ENCODE data around the gene ITSN1. TPM values are rescaled to one million over a fixed set of nuclear protein-coding genes. Genes with fewer than 3 reads are reported as not detected.
"Not testable (repeated sequence)": the region's sequence is repeated elsewhere in the genome, so short reads cannot be mapped to it uniquely, and the experiment has no call there.

The ITSN1 gene
- total RNA-seq, 2 donors from 2014 or later = 3.8 to 4.3 TPM

- H3K4me3 Mint-ChIP-seq = no peak overlapping the region
- H3K27ac Mint-ChIP-seq = no peak overlapping the region
- no peaks in the 10 kb centered on the region for H3K4me1 Mint-ChIP-seq
- no peaks in the 10 kb centered on the region for H3K9me3 Mint-ChIP-seq
- peaks cover 7% of the 10 kb centered on the region for H3K36me3 Mint-ChIP-seq (ENCODE audit: low read depth)
- ATAC-seq (replicated peaks) = no peak
- H3K27me3 Mint-ChIP-seq = no peaks in the 10 kb centered on the region
Observed at GRCh38 chr21:33770542-33770941, 128.2 kb downstream of the ITSN1 start.

DNA sequence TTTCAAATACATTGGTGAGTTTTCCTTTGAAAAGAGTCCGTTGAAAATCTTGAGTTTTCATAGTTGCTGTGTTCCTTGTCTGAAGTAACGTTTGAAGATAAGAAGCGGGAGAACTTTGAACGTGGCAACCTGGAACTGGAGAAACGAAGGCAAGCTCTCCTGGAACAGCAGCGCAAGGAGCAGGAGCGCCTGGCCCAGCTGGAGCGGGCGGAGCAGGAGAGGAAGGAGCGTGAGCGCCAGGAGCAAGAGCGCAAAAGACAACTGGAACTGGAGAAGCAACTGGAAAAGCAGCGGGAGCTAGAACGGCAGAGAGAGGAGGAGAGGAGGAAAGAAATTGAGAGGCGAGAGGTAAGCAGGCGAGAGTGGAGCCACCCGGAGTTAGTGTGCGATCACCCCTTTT, 129.7 kb downstream of the ITSN1 start:
- peaks cover 7% of the 10 kb centered on the region for H3K36me3 Mint-ChIP-seq (ENCODE audit: low read depth)
- no peak overlapping the region for H3K27ac Mint-ChIP-seq
- H3K27me3 Mint-ChIP-seq = no peaks in the 10 kb centered on the region
- no peak for ATAC-seq (replicated peaks)
- H3K4me1 Mint-ChIP-seq = no peaks in the 10 kb centered on the region
- no peaks in the 10 kb centered on the region for H3K9me3 Mint-ChIP-seq
- no peak overlapping the region for H3K4me3 Mint-ChIP-seq

GRCh38 chr21:33774551-33774950, 132.2 kb downstream of the ITSN1 start:
- Mint-ChIP-seq H3K4me1 (no peaks in the 10 kb centered on the region), H3K36me3 (ENCODE audit: low read depth) (peaks cover 14% of the 10 kb centered on the region), H3K27ac (no peak overlapping the region), H3K4me3 (no peak overlapping the region), H3K9me3 (peaks cover 8% of the 10 kb centered on the region), H3K27me3 (no peaks in the 10 kb centered on the region)
- ATAC-seq (replicated peaks) = no peak

DNA sequence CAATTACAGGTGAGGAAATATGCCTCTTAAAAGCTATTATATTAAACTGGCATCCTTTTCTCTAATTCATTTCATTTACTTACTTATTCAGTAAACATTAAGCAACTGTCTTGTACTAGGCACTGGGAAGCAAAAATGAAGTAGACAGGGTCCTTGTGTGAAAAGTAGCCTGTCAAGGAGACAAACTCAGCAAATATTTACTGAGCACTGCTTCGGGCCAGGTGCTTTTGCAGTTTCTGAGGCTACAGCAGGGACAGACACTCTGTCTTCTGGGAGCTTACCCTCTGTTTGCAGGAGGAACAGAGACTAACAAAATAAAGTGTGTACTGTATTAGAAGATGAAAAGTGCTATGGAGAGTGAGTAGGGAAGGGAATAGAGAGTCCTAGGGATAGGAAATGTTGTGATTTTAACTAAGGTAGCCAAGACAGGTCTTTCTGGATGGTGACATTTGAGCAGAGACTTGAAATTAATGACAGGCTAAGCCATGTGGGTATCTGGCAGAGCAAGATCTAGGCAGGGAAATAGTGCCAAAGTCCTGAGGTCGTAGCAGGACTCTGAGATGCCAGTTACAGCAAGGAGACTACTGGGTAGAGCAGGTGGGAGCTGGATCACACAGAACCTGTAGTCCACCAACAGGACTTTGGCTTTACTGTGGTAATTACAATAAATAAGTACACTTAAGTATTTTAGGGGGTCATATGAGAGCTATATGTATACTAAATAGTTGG, 133.0 kb downstream of the ITSN1 start:
- Mint-ChIP-seq H3K27ac (peak overlapping the region; percentile 6), H3K9me3 (peaks cover 8% of the 10 kb centered on the region), H3K4me3 (no peak overlapping the region), H3K4me1 (no peaks in the 10 kb centered on the region), H3K36me3 (ENCODE audit: low read depth) (peaks cover 14% of the 10 kb centered on the region), H3K27me3 (no peaks in the 10 kb centered on the region)
- no peak for ATAC-seq (replicated peaks)

DNA sequence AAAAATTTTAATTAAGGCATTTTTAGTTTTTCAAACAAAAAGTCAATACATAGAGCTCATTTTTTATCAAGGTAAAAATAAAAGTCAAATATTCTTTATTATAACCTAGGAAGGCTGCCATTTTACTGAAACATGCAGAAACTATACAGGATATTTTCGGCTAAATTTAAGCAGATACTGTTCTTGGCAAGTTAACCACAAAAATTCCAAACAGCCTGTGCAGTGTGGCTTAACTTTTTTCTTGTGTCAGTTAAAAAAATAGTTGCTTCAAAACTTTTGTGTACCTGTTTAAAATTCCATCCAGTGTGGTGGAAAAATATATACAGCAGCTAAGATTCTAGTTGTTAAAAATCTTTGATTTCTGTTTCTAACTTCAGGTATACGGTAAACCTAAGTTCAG, 138.3 kb downstream of the ITSN1 start:
- Mint-ChIP-seq H3K4me1 (no peaks in the 10 kb centered on the region), H3K27me3 (no peaks in the 10 kb centered on the region), H3K4me3 (no peak overlapping the region), H3K9me3 (peaks cover 8% of the 10 kb centered on the region), H3K36me3 (ENCODE audit: low read depth) (peaks cover 20% of the 10 kb centered on the region), H3K27ac (no peak overlapping the region)
- ATAC-seq (replicated peaks) = no peak

- Mint-ChIP-seq H3K9me3 (peaks cover 8% of the 10 kb centered on the region), H3K27me3 (no peaks in the 10 kb centered on the region), H3K4me1 (no peaks in the 10 kb centered on the region), H3K27ac (no peak overlapping the region), H3K4me3 (no peak overlapping the region), H3K36me3 (ENCODE audit: low read depth) (peaks cover 20% of the 10 kb centered on the region)
- ATAC-seq (replicated peaks) = no peak
Observed at GRCh38 chr21:33781121-33781520, 138.8 kb downstream of the ITSN1 start.

DNA sequence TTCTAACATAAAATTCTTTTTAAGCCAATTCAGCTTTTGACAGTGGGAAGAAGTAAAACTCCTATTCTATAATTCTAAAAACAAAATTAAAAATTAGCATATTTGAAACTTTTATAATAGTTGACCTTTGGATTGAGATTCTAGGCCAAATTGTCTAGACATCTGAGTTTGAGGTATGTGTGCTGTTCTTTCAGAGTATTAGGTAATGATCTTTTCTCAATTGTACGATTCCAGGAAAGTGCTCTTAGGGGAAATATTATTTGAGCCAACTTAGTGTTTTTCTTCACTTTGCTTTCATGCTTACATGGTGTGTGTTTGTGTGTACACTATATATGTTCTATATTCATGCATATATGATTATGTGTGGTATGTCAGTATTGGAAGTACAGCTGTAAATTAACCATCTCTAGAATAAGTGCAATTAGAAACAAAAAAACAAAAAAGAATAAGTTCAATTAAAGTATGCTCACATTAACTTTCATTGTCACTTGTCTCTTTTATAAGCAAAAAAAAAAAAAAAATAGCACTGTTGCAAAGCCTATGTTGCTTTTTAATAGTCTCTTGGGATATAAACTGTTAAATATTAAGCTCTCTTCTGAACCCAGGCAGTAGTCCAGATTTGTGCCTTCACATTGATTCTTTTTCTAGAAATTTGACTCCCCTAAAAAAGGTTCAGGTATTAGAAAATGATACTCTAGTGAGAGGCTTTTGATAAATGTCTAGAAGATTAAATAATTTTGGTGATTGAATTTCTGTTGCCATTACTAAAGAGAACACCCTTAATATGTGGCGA, 141.1 kb downstream of the ITSN1 start:
- peaks cover 20% of the 10 kb centered on the region for H3K36me3 Mint-ChIP-seq (ENCODE audit: low read depth)

GRCh38 chr21:33787431-33787830, 145.1 kb downstream of the ITSN1 start:
- Mint-ChIP-seq H3K4me1 (no peaks in the 10 kb centered on the region), H3K27ac (no peak overlapping the region), H3K9me3 (no peaks in the 10 kb centered on the region), H3K36me3 (ENCODE audit: low read depth) (peaks cover 2% of the 10 kb centered on the region), H3K27me3 (no peaks in the 10 kb centered on the region), H3K4me3 (no peak overlapping the region)
- ATAC-seq (replicated peaks) = no peak

More for the DNA sequence above, 141.1 kb downstream of the ITSN1 start:
- Mint-ChIP-seq H3K9me3 (peaks cover 8% of the 10 kb centered on the region), H3K27me3 (no peaks in the 10 kb centered on the region), H3K4me1 (no peaks in the 10 kb centered on the region), H3K4me3 (no peak overlapping the region), H3K27ac (no peak overlapping the region)
- ATAC-seq (replicated peaks) = no peak

- not testable (repeated sequence) for ATAC-seq (replicated peaks); H3K27ac Mint-ChIP-seq; H3K9me3 Mint-ChIP-seq; H3K4me3 Mint-ChIP-seq; H3K4me1 Mint-ChIP-seq; H3K36me3 Mint-ChIP-seq (ENCODE audit: low read depth); H3K27me3 Mint-ChIP-seq
Observed at GRCh38 chr21:33788438-33788837, 146.1 kb downstream of the ITSN1 start.

GRCh38 chr21:33789697-33790096, 147.4 kb downstream of the ITSN1 start:
- no peak for ATAC-seq (replicated peaks)
- no peaks in the 10 kb centered on the region for H3K9me3 Mint-ChIP-seq
- no peak overlapping the region for H3K4me3 Mint-ChIP-seq
- no peak overlapping the region for H3K27ac Mint-ChIP-seq
- H3K36me3 Mint-ChIP-seq (ENCODE audit: low read depth) = no peaks in the 10 kb centered on the region
- H3K4me1 Mint-ChIP-seq = no peaks in the 10 kb centered on the region
- H3K27me3 Mint-ChIP-seq = no peaks in the 10 kb centered on the region

DNA sequence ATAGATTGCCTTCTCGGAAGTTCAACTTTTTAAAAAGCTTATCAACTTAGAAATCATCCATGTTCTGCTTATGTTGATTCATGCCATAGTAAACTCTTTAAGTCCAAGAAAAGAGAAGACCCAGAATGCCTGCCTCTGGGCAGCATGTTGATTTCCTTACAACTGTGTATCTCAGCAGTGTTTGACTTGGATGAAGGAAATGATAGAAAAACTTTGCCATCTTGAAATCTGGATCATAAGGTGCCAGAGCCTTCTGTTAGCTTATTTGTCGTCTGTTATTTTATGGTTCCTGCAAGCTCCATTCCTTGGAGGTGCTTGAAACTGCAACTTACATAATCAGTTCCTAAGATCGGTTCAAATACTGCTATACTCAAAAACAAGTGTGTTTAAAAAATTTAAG, 148.8 kb downstream of the ITSN1 start:
- Mint-ChIP-seq H3K4me3 (no peak overlapping the region), H3K9me3 (no peaks in the 10 kb centered on the region), H3K36me3 (ENCODE audit: low read depth) (no peaks in the 10 kb centered on the region), H3K27ac (no peak overlapping the region), H3K4me1 (no peaks in the 10 kb centered on the region), H3K27me3 (no peaks in the 10 kb centered on the region)
- no peak for ATAC-seq (replicated peaks)

DNA sequence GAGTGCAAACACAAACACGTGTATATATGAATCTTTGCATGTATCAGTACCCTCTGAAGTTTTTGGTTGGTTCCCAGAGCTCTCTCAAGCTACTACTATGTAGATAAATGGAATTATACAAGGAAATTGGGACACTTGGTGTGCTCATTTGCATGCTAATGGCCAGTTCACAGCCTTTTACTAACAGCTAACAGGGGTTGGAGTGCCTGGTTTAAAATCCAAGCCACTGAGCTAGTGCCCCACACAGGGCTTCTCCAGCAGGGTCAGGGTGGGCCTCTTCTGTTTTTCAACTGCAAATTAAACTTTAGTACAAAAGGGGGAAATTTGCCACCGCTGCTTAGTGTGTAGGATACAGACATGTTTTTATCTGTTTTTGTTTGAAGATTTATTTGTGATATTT, 152.3 kb downstream of the ITSN1 start:
- no peaks in the 10 kb centered on the region for H3K9me3 Mint-ChIP-seq
- no peak overlapping the region for H3K4me3 Mint-ChIP-seq
- peaks cover 5% of the 10 kb centered on the region for H3K4me1 Mint-ChIP-seq
- no peak for ATAC-seq (replicated peaks)
- no peaks in the 10 kb centered on the region for H3K36me3 Mint-ChIP-seq (ENCODE audit: low read depth)
- no peak overlapping the region for H3K27ac Mint-ChIP-seq
- H3K27me3 Mint-ChIP-seq = no peaks in the 10 kb centered on the region

DNA sequence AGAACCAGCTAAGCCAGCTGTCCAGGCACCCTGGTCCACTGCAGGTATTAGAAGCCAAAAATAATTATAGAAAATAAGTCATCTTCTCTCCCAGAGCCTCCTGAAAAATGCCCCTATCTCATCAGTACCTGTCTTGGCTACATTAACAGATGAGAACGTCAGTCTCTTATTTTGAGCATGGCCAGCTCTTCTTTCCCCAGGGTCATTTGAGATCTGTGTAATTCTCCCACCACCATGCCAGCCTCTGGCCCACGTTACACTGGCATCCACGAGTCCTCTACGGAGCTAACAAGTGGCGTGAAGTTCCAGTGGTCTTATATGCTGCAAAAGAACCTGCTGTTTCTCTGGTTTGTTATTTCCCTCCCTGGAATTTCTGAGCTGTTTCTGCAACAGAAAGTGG, 155.3 kb downstream of the ITSN1 start:
- no peaks in the 10 kb centered on the region for H3K27me3 Mint-ChIP-seq
- no peaks in the 10 kb centered on the region for H3K9me3 Mint-ChIP-seq
- no peak for ATAC-seq (replicated peaks)
- H3K27ac Mint-ChIP-seq = no peak overlapping the region
- H3K4me1 Mint-ChIP-seq = peaks cover 5% of the 10 kb centered on the region
- H3K4me3 Mint-ChIP-seq = no peak overlapping the region
- no peaks in the 10 kb centered on the region for H3K36me3 Mint-ChIP-seq (ENCODE audit: low read depth)

- Mint-ChIP-seq H3K4me3 (no peak overlapping the region), H3K27ac (no peak overlapping the region), H3K36me3 (ENCODE audit: low read depth) (no peaks in the 10 kb centered on the region), H3K27me3 (no peaks in the 10 kb centered on the region), H3K9me3 (no peaks in the 10 kb centered on the region), H3K4me1 (peaks cover 5% of the 10 kb centered on the region)
- no peak for ATAC-seq (replicated peaks)
Observed at GRCh38 chr21:33799378-33800090, 157.2 kb downstream of the ITSN1 start.
